Measurements from ENCODE around the gene PRKACB. TPM values are rescaled to one million over a fixed set of nuclear protein-coding genes. Genes with fewer than 3 reads are reported as not detected.
A peak's percentile ranks its signal among the peaks of the same experiment; 100 is the strongest.
"Not testable (repeated sequence)": the region's sequence is repeated elsewhere in the genome, so short reads cannot be mapped to it uniquely, and the experiment has no call there.

The PRKACB gene
- total RNA-seq = 34.9 to 44.2 TPM (median 43.1 TPM) in 3 replicates
- long read RNA-seq, full-length matches to known transcripts = 12 of 13 reads
- long read RNA-seq, partial matches to known transcripts = 0 of 13 reads
- long read RNA-seq, other reads (novel, unspliced or antisense) = 1 of 13 reads

- DNase-seq (ENCODE audit: low spot score) = no peak
- Mint-ChIP-seq H3K4me3 (ENCODE audit: unreplicated experiment) (no peak within 1 kb of the TSS), H3K9me3 (ENCODE audit: low read depth) (peaks cover under 1% of the 10 kb centered on the region), H3K36me3 (ENCODE audit: low read depth) (no peaks in the 10 kb centered on the region), H3K4me1 (ENCODE audit: low read depth) (peaks cover 20% of the 10 kb centered on the region), H3K27me3 (ENCODE audit: low read depth) (no peaks in the 10 kb centered on the region), H3K27ac (ENCODE audit: unreplicated experiment) (no peak within 1 kb of the TSS)
- TF ChIP-seq, protein P1, sequence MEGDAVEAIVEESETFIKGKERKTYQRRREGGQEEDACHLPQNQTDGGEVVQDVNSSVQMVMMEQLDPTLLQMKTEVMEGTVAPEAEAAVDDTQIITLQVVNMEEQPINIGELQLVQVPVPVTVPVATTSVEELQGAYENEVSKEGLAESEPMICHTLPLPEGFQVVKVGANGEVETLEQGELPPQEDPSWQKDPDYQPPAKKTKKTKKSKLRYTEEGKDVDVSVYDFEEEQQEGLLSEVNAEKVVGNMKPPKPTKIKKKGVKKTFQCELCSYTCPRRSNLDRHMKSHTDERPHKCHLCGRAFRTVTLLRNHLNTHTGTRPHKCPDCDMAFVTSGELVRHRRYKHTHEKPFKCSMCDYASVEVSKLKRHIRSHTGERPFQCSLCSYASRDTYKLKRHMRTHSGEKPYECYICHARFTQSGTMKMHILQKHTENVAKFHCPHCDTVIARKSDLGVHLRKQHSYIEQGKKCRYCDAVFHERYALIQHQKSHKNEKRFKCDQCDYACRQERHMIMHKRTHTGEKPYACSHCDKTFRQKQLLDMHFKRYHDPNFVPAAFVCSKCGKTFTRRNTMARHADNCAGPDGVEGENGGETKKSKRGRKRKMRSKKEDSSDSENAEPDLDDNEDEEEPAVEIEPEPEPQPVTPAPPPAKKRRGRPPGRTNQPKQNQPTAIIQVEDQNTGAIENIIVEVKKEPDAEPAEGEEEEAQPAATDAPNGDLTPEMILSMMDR (IDR thresholded peaks at IDR 0.05) = no peak
Observed at GRCh38 chr1:84143796-84144565, at the start of gene PRKACB. TSS of gene PRKACB (plus strand) at chr1:84144271. CDS start at chr1:84144362, 91 bp downstream.

- H3K4me1 Mint-ChIP-seq (ENCODE audit: low read depth) = peaks cover 27% of the 10 kb centered on the region
- H3K4me3 Mint-ChIP-seq (ENCODE audit: unreplicated experiment) = no peak overlapping the region
- no peaks in the 10 kb centered on the region for H3K27me3 Mint-ChIP-seq (ENCODE audit: low read depth)
- DNase-seq (ENCODE audit: low spot score) = no peak
- H3K9me3 Mint-ChIP-seq (ENCODE audit: low read depth) = peaks cover 12% of the 10 kb centered on the region
- H3K27ac Mint-ChIP-seq (ENCODE audit: unreplicated experiment) = peak overlapping the region; percentile 17
- TF ChIP-seq, protein P1 (IDR thresholded peaks at IDR 0.05) = no peak
- H3K36me3 Mint-ChIP-seq (ENCODE audit: low read depth) = peaks cover 3% of the 10 kb centered on the region
Observed at GRCh38 chr1:84095308-84095707, 48.8 kb upstream of the PRKACB start.

DNA sequence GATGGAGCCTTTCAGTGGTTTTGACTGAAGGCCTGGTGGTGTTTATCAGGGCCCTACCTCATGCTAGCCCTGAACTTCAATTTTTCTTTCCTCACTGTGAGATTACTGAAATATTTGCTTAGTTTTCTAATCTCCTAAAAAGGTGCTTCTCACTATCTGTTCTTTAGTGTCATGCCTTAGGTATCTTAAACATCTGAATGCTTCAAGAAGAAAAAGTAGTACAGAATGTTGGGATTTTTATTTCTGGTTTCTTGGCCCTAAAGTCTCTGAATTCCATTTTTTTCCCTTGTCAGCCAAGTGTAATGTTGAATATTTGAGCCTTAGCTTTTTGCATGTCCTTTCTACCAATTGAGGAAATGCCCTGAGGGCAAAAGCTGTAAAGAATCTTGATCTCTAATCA is 47.9 kb upstream of the PRKACB start:
- Mint-ChIP-seq H3K9me3 (ENCODE audit: low read depth) (peaks cover 12% of the 10 kb centered on the region), H3K36me3 (ENCODE audit: low read depth) (peaks cover 3% of the 10 kb centered on the region), H3K4me3 (ENCODE audit: unreplicated experiment) (no peak overlapping the region), H3K4me1 (ENCODE audit: low read depth) (peaks cover 27% of the 10 kb centered on the region), H3K27me3 (ENCODE audit: low read depth) (no peaks in the 10 kb centered on the region), H3K27ac (ENCODE audit: unreplicated experiment) (peak overlapping the region; percentile 62)
- TF ChIP-seq, protein P1 (IDR thresholded peaks at IDR 0.05) = no peak
- no peak for DNase-seq (ENCODE audit: low spot score)

- no peak overlapping the region for H3K27ac Mint-ChIP-seq (ENCODE audit: unreplicated experiment)
- TF ChIP-seq, protein P1 (IDR thresholded peaks at IDR 0.05) = no peak
- DNase-seq (ENCODE audit: low spot score) = no peak
- no peaks in the 10 kb centered on the region for H3K27me3 Mint-ChIP-seq (ENCODE audit: low read depth)
- peaks cover under 1% of the 10 kb centered on the region for H3K9me3 Mint-ChIP-seq (ENCODE audit: low read depth)
- no peaks in the 10 kb centered on the region for H3K36me3 Mint-ChIP-seq (ENCODE audit: low read depth)
- H3K4me1 Mint-ChIP-seq (ENCODE audit: low read depth) = peaks cover 31% of the 10 kb centered on the region
- no peak overlapping the region for H3K4me3 Mint-ChIP-seq (ENCODE audit: unreplicated experiment)
Observed at GRCh38 chr1:84101204-84101603, 42.9 kb upstream of the PRKACB start.

- Mint-ChIP-seq H3K36me3 (ENCODE audit: low read depth) (peaks cover 5% of the 10 kb centered on the region), H3K9me3 (ENCODE audit: low read depth) (peaks cover 9% of the 10 kb centered on the region), H3K27ac (ENCODE audit: unreplicated experiment) (peak overlapping the region; percentile 91), H3K4me1 (ENCODE audit: low read depth) (peaks cover 31% of the 10 kb centered on the region), H3K4me3 (ENCODE audit: unreplicated experiment) (no peak overlapping the region), H3K27me3 (ENCODE audit: low read depth) (no peaks in the 10 kb centered on the region)
- no peak for DNase-seq (ENCODE audit: low spot score)
- TF ChIP-seq, protein P1 (IDR thresholded peaks at IDR 0.05) = no peak
Observed at GRCh38 chr1:84103197-84103992, 40.7 kb upstream of the PRKACB start.

GRCh38 chr1:84107538-84107937 is 36.5 kb upstream of the PRKACB start:
- Mint-ChIP-seq H3K27ac (ENCODE audit: unreplicated experiment) (peak overlapping the region; percentile 38), H3K4me1 (ENCODE audit: low read depth) (peaks cover 31% of the 10 kb centered on the region)
- H3K27me3 Mint-ChIP-seq (ENCODE audit: low read depth); DNase-seq (ENCODE audit: low spot score); H3K4me3 Mint-ChIP-seq (ENCODE audit: unreplicated experiment); H3K9me3 Mint-ChIP-seq (ENCODE audit: low read depth); H3K36me3 Mint-ChIP-seq (ENCODE audit: low read depth): not testable (repeated sequence)
